CD4-positive, alpha-beta T cell treated with Interleukin-4 for 4 hours (primary cell): Measurements from ENCODE around the gene SFTPB.
"Not testable (repeated sequence)": the region's sequence is repeated elsewhere in the genome, so short reads cannot be mapped to it uniquely, and the experiment has no call there.

Experiments used
- DNase-seq: peaks from one replicate; pipeline ENCODE4 v3.0.0-alpha.2; 2020

The SFTPB gene

GRCh38 chr2:85651097-85651496 lies 16.9 kb downstream of the SFTPB start:
- no peak for DNase-seq

GRCh38 chr2:85650456-85650855 lies 17.5 kb downstream of the SFTPB start:
- DNase-seq, result no peak

GRCh38 chr2:85649201-85650190 lies 18.5 kb downstream of the SFTPB start:
- DNase-seq, result no peak

GRCh38 chr2:85648619-85649018 lies 19.4 kb downstream of the SFTPB start:
- no peak for DNase-seq

GRCh38 chr2:85647823-85648526 lies 20.0 kb downstream of the SFTPB start:
- no peak for DNase-seq

GRCh38 chr2:85646166-85646565 lies 21.8 kb downstream of the SFTPB start:
- no peak for DNase-seq

GRCh38 chr2:85644909-85645308 lies 23.1 kb downstream of the SFTPB start:
- DNase-seq, result no peak

GRCh38 chr2:85642725-85643124 lies 25.3 kb downstream of the SFTPB start:
- peak; percentile 24 for DNase-seq

- no peak for DNase-seq
These were observed 32.4 kb downstream of the SFTPB start for GRCh38 chr2:85635636-85636035.

- no peak for DNase-seq
These were observed 33.0 kb downstream of the SFTPB start for GRCh38 chr2:85635011-85635410.

GRCh38 chr2:85631316-85631715 lies 36.7 kb downstream of the SFTPB start:
- no peak for DNase-seq

- DNase-seq, result peak; percentile 21
These were observed 39.3 kb downstream of the SFTPB start for GRCh38 chr2:85628658-85629057.

- DNase-seq, result no peak
These were observed 44.0 kb downstream of the SFTPB start for GRCh38 chr2:85623991-85624390.

GRCh38 chr2:85621338-85621737 lies 46.7 kb downstream of the SFTPB start:
- DNase-seq, result no peak

- no peak for DNase-seq
These were observed 48.4 kb downstream of the SFTPB start for GRCh38 chr2:85619617-85620016.

- DNase-seq, result not testable (repeated sequence)
These were observed 50.3 kb downstream of the SFTPB start for GRCh38 chr2:85617723-85618122.

- no peak for DNase-seq
These were observed 52.6 kb downstream of the SFTPB start for GRCh38 chr2:85615413-85615728.

GRCh38 chr2:85614757-85615156 lies 53.2 kb downstream of the SFTPB start:
- not testable (repeated sequence) for DNase-seq

GRCh38 chr2:85613717-85614515 lies 54.1 kb downstream of the SFTPB start:
- DNase-seq, result no peak

GRCh38 chr2:85611705-85612587 lies 56.1 kb downstream of the SFTPB start, which contains the start of gene C2orf68:
TSS of gene C2orf68 (minus strand) at chr2:85612066. CDS start at chr2:85611984, 82 bp downstream.
- peak; percentile 85 for DNase-seq

- no peak for DNase-seq
These were observed 56.7 kb downstream of the SFTPB start for GRCh38 chr2:85611217-85611704.
